Measurements from ENCODE around the gene ZSWIM2.
A peak's percentile ranks its signal among the peaks of the same experiment; 100 is the strongest.

DNA sequence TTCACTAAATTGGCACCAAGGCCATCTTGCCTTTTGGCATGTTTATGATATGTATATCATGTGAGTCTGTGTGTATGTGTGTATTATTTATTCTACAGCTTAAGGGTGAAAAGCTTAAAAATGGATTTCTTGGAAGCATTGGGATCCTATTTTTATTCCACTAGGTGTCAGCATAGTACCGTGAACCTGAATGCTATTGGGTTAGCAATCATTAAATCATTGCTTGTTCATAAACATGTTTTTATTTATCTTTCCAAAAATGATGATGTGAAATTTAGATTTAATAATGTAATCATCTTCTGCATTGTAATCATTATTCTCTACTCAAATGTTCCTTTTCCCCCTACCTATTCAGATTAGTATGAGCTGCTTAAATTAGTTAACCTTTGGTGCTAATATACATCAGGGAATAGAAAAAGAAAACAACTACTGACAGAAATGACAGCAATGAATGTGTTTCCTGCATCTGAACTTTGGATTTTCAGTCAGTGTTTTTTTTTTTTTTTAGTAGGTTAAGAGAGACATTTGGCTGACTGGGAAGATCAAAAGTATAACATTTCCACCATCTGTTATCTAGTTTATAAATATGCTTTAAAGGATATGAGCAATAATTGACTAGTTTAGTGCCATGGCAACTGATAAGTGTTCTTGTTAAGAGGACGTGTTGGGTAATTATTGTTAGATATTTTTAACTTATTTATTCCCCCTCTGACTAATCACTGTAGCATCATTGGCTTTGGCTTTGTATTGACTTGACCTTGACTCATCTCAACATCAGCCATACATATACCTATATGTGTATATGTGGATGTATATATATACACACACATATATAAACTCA, 14.1 kb upstream of the ZSWIM2 start:
- TF ChIP-seq, protein P1, sequence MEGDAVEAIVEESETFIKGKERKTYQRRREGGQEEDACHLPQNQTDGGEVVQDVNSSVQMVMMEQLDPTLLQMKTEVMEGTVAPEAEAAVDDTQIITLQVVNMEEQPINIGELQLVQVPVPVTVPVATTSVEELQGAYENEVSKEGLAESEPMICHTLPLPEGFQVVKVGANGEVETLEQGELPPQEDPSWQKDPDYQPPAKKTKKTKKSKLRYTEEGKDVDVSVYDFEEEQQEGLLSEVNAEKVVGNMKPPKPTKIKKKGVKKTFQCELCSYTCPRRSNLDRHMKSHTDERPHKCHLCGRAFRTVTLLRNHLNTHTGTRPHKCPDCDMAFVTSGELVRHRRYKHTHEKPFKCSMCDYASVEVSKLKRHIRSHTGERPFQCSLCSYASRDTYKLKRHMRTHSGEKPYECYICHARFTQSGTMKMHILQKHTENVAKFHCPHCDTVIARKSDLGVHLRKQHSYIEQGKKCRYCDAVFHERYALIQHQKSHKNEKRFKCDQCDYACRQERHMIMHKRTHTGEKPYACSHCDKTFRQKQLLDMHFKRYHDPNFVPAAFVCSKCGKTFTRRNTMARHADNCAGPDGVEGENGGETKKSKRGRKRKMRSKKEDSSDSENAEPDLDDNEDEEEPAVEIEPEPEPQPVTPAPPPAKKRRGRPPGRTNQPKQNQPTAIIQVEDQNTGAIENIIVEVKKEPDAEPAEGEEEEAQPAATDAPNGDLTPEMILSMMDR (IDR thresholded peaks at IDR 0.05) = peak; percentile 31 to 71 (median 50)
- TF ChIP-seq EP300 (IDR thresholded peaks at IDR 0.05) (no peak), POLR2A (IDR thresholded peaks at IDR 0.05) (no peak), POLR2AphosphoS5 (IDR thresholded peaks at IDR 0.05) (no peak)
